ENCODE results near the gene SLC6A6.

SLC6A6 gene

DNA sequence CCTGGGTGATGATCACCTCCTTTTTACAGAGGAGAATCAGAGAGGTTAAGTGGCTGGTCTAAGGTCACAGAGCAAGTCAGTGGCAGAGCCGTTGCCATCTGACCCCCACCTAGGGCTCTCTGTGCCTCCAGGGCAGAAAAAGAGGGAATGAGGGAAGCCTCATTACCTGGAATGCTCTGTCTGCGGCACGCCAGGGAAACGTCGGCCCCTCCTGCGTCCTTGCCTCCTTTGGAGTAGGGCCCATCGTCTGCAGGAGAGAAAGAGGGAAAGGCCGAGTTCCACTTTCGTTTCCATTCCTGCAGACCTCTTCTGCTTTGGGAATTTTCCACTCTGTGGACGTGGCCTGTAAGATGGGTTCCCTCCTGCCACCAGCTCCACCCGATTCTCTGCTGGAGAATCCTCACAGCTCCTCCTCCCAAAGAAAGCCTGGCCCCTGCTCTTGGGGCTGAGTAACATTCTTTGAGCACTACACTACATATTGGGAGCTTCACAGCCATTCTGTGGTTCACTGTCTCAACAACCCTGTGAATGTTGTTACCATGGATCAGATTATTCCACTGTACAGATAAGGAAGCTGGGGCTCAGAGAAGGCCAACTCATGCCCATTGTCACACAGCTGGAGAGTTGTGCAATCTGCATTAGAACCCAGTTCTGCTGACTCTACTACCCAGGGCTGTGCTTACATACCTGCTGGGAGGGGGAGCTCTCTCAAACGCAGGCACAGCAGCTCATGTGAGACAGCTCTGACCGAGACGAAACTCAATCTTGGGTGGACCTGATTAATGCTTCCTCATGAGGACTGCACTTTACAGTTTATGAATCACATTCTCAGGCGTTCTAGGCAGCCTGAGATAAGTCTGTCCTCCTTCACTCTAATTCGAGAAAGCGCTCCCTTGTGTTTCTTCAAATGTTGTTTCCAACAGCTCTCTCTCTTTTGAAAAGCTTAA is 123.6 kb downstream of the SLC6A6 start:
- Histone ChIP-seq H3K4me1 (no peaks in the 10 kb centered on the region), H3K9me3 (no peaks in the 10 kb centered on the region), H3K27me3 (no peaks in the 10 kb centered on the region), H3K4me3 (ENCODE audit: low read depth, low read length) (no peak overlapping the region), H3K36me3 (no peaks in the 10 kb centered on the region)
- DNase-seq = no peak
- TF ChIP-seq, protein P1, sequence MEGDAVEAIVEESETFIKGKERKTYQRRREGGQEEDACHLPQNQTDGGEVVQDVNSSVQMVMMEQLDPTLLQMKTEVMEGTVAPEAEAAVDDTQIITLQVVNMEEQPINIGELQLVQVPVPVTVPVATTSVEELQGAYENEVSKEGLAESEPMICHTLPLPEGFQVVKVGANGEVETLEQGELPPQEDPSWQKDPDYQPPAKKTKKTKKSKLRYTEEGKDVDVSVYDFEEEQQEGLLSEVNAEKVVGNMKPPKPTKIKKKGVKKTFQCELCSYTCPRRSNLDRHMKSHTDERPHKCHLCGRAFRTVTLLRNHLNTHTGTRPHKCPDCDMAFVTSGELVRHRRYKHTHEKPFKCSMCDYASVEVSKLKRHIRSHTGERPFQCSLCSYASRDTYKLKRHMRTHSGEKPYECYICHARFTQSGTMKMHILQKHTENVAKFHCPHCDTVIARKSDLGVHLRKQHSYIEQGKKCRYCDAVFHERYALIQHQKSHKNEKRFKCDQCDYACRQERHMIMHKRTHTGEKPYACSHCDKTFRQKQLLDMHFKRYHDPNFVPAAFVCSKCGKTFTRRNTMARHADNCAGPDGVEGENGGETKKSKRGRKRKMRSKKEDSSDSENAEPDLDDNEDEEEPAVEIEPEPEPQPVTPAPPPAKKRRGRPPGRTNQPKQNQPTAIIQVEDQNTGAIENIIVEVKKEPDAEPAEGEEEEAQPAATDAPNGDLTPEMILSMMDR (IDR thresholded peaks at IDR 0.05; ENCODE audit: low read depth, low read length) = no peak

DNA sequence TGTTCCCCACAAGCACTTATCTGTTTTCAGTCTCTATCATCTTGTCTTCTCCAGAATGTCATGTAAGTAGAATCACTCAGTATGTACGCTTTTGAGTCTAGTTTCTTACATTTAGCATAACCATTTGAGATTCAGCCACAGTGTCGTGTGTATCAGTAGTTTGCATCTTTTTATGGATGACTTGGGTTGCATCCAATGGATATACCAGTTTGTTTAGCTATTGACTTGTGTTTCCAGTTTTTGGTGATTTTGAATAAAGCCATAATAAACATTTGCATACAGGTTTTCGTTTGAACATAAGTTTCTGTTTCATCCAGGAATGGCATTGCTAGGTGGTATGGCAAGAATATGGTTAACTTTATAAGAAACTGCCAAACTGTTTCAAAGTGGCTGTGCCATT is 125.7 kb downstream of the SLC6A6 start:
- no peak for DNase-seq
- no peaks in the 10 kb centered on the region; the same call in 1 of the 2 replicates for H3K4me1 ChIP-seq
- no peaks in the 10 kb centered on the region for H3K9me3 ChIP-seq
- TF ChIP-seq, protein P1 (IDR thresholded peaks at IDR 0.05; ENCODE audit: low read depth, low read length) = no peak
- no peaks in the 10 kb centered on the region for H3K36me3 ChIP-seq
- no peaks in the 10 kb centered on the region for H3K27me3 ChIP-seq
- no peak overlapping the region for H3K4me3 ChIP-seq (ENCODE audit: low read depth, low read length)

DNA sequence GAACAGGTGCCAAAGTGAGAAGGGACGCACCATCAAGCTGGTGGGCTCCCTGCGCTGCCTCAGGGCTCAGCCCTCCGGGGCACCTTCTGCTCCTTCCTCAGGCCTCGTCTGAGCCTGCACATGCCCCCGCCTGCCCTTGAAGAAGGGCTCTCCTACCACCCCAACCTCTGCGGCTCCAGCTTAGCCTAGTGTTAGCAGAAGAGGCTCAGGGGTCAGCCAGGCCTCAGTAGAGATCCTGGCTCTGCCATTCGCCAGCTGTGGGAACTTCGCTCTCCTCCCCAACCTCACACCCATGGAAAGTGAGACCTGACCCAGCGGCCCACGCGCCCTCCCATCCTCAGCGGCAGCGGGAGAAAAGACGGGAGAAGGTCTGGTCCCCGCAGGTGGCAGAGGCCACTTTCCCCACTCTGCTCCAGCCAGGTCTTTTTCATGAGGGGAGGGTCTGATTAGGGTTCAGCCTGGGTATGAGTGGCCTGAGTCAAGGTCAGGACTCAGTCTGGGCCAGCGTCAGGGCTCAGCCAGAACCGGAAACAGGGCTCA is 129.5 kb downstream of the SLC6A6 start:
- H3K36me3 ChIP-seq = no peaks in the 10 kb centered on the region
- H3K9me3 ChIP-seq = no peaks in the 10 kb centered on the region
- DNase-seq = no peak
- H3K4me3 ChIP-seq (ENCODE audit: low read depth, low read length) = no peak overlapping the region
- TF ChIP-seq, protein P1 (IDR thresholded peaks at IDR 0.05; ENCODE audit: low read depth, low read length) = no peak
- H3K4me1 ChIP-seq = no peaks in the 10 kb centered on the region; the same call in 1 of the 2 replicates
- H3K27me3 ChIP-seq = no peaks in the 10 kb centered on the region

DNA sequence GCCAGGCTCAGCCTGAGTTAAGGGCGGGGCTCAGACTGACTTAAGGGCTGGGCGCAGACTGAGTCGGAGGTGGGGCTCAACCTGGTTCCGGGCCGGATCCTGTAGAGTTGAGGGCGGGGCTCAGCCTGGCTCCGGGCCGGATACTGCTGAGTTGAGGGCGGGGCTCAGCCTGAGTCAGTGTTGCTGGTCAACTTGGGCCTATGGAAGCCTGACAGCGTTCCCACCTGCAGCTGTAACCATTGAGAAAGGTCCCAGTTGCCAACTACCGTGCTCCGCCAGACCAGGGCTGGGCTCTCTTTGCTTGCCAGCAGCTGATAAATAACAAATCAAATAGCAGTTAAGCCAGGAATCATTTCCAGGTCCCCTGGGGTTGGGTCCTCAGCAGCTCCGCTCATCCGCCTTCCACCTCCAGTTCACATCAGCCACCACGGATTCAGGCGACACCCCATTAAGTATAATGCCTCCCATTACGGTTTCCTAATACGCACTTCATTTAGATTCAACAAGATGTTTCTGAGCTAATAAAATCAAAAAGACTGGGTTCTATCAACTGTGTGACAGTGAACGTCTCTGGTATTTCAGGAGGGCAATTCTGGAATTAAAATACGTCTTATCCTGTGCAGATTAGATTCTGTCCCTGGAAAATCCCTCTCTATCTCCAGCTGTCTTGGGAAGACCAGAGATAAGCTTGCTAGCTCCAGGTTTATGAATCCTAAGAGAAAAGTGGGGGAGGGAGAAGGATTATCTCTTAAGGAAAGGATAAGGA is 130.5 kb downstream of the SLC6A6 start:
- H3K36me3 ChIP-seq = no peaks in the 10 kb centered on the region
- TF ChIP-seq, protein P1 (IDR thresholded peaks at IDR 0.05; ENCODE audit: low read depth, low read length) = no peak
- no peaks in the 10 kb centered on the region for H3K9me3 ChIP-seq
- no peaks in the 10 kb centered on the region for H3K27me3 ChIP-seq
- H3K4me3 ChIP-seq (ENCODE audit: low read depth, low read length) = no peak overlapping the region
- peak; percentile 43 for DNase-seq
- no peaks in the 10 kb centered on the region; the same call in 1 of the 2 replicates for H3K4me1 ChIP-seq

DNA sequence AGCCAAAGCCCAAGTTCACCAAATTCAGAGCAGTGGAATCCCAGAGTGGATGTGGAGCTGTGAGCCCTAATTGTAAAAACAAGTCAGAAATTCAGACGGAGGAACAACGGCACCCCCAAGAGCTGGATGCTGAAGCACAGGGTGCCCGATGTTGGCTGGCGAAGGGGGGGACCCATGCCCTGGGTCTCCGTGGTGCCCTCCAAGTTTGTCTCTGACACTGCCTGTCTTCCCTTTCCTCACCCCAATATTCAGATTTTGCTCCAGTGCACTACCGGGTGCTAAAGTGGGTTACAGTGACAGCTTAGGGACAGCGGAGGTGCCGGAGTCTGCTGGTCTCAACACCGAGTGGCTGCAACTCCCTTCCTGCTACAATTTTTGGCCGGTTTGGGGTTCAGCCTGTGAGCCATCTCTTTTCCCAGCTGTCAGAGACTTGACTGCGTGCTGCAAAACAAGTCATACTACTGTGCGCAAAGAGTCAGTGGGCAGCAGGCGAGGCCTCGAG is 131.1 kb downstream of the SLC6A6 start:
- Histone ChIP-seq H3K4me3 (ENCODE audit: low read depth, low read length) (no peak overlapping the region), H3K36me3 (no peaks in the 10 kb centered on the region), H3K4me1 (no peaks in the 10 kb centered on the region; the same call in 1 of the 2 replicates), H3K9me3 (no peaks in the 10 kb centered on the region), H3K27me3 (no peaks in the 10 kb centered on the region)
- TF ChIP-seq, protein P1 (IDR thresholded peaks at IDR 0.05; ENCODE audit: low read depth, low read length) = no peak
- DNase-seq = no peak

All from BE2C (cell line).